HG02970 (cell line): ENCODE measurements around the gene ANAPC13.
A peak's percentile ranks its signal among the peaks of the same experiment; 100 is the strongest.

Source experiments
- ATAC-seq: cut with Tn5 transposase; IDR thresholded peaks from one replicate; pipeline ENCODE4 v1.9.1; 2021; ENCODE audit warnings: mild to moderate bottlenecking, moderate library complexity, moderate number of reproducible peaks; ENCODE audit not compliant: unreplicated experiment, low FRiP score

The ANAPC13 gene

GRCh38 chr3:134485718-134486576, at the start of gene ANAPC13, which contains the start of gene CEP63:
Gene ANAPC13 (minus strand): TSS chr3:134485985. CDS start chr3:134482904, 3,081 bp downstream.
Gene CEP63 (plus strand): TSS chr3:134486057. CDS start chr3:134495321, 9,264 bp downstream.
- peak; percentile 85 for ATAC-seq

GRCh38 chr3:134535186-134535970, 49.6 kb upstream of the ANAPC13 start:
- no peak for ATAC-seq

GRCh38 chr3:134533493-134533892, 47.7 kb upstream of the ANAPC13 start:
- no peak for ATAC-seq

- ATAC-seq = no peak
These were observed 41.9 kb upstream of the ANAPC13 start for GRCh38 chr3:134527538-134528186.

GRCh38 chr3:134527037-134527436, 41.3 kb upstream of the ANAPC13 start:
- ATAC-seq = no peak

GRCh38 chr3:134526319-134526718, 40.5 kb upstream of the ANAPC13 start:
- no peak for ATAC-seq

- no peak for ATAC-seq
These were observed 39.5 kb upstream of the ANAPC13 start for GRCh38 chr3:134525293-134525692.

- ATAC-seq = no peak
These were observed 36.8 kb upstream of the ANAPC13 start for GRCh38 chr3:134522541-134522940.

GRCh38 chr3:134517791-134518190, 32.0 kb upstream of the ANAPC13 start:
- ATAC-seq = no peak

- ATAC-seq = no peak
These were observed 31.1 kb upstream of the ANAPC13 start for GRCh38 chr3:134516905-134517304.

- no peak for ATAC-seq
These were observed 25.7 kb upstream of the ANAPC13 start for GRCh38 chr3:134511500-134511899.

GRCh38 chr3:134505485-134505884, 19.7 kb upstream of the ANAPC13 start:
- ATAC-seq = no peak

- ATAC-seq = no peak
These were observed 18.3 kb upstream of the ANAPC13 start for GRCh38 chr3:134504132-134504531.

- no peak for ATAC-seq
These were observed 17.5 kb upstream of the ANAPC13 start for GRCh38 chr3:134503266-134503665.

GRCh38 chr3:134496471-134497071, 10.8 kb upstream of the ANAPC13 start:
- ATAC-seq = no peak

GRCh38 chr3:134495980-134496379, 10.2 kb upstream of the ANAPC13 start:
- ATAC-seq = no peak

- no peak for ATAC-seq
These were observed 8.7 kb upstream of the ANAPC13 start for GRCh38 chr3:134494495-134494894.

- ATAC-seq = no peak
These were observed 1.6 kb upstream of the ANAPC13 start for GRCh38 chr3:134487406-134487805.

GRCh38 chr3:134486577-134487041, 824 bp upstream of the ANAPC13 start:
- no peak for ATAC-seq

- peak; percentile 7 for ATAC-seq
These were observed 589 bp downstream of the ANAPC13 start for GRCh38 chr3:134485075-134485717.
